ENCODE measurements around the gene DYNLT2B.

DNA sequence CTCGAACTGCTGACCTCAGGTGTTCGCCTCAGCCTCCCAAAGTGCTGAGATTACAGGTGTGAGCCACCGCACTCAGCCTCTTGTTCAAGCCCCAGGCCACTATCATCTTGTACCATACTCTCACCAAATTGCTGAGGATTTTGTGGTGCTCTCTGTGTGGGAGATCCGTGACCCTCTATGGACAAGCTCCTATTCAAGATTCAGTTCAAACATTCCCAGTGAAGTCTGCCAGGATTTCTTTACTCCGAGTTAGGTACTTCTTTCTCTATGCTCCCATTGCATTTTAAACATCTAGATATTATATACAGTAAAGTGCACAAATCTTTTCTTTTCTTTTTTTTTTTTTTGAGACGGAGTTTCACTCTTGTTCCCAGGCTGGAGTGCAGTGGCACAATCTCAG is 21.0 kb upstream of the DYNLT2B start:
- no peak for TF ChIP-seq EZH2 (IDR thresholded peaks at IDR 0.05; ENCODE audit: low read length, missing control alignments)
- TF ChIP-seq, protein P1, sequence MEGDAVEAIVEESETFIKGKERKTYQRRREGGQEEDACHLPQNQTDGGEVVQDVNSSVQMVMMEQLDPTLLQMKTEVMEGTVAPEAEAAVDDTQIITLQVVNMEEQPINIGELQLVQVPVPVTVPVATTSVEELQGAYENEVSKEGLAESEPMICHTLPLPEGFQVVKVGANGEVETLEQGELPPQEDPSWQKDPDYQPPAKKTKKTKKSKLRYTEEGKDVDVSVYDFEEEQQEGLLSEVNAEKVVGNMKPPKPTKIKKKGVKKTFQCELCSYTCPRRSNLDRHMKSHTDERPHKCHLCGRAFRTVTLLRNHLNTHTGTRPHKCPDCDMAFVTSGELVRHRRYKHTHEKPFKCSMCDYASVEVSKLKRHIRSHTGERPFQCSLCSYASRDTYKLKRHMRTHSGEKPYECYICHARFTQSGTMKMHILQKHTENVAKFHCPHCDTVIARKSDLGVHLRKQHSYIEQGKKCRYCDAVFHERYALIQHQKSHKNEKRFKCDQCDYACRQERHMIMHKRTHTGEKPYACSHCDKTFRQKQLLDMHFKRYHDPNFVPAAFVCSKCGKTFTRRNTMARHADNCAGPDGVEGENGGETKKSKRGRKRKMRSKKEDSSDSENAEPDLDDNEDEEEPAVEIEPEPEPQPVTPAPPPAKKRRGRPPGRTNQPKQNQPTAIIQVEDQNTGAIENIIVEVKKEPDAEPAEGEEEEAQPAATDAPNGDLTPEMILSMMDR (conservative IDR thresholded peaks at IDR 0.05 in 1 of 2, IDR thresholded peaks at IDR 0.05 in 1 of 2; ENCODE audit: low read depth in 1 of 2, low read length in 2 of 2) = no peak
